ENCODE results near the gene SPECC1.

DNA sequence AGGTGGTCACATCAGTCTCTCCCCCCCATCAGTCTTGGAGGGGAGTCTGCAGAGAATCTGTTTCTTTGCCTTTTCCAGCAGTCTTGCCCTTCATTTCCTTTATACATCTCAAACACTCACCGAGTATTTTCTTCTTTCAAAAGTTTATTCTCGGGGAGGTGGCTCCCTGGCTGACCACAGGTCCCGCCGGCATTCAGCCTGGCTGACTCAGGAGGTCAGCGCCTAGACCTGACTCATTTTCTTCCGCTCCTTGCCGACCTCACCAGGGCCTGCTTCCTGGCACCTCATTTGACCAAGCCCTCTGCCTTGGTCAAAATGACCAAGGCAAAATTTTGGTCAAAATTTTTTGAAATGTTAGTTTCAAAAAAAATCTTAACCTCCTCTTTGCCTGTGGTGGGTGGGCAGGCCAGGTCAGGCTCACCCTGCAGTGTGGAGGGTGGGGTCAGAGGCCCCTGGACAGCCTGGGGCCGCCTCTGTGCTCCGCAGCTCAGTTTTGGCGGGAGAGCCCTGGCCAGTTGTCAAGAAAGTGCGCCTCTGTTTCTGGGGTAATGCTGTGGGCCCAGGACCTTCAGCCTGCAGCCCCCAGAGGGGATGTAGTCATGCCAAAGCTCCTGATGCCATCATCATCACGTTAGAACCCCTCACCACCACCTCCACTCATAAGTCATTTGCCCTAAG, 165.6 kb downstream of the SPECC1 start:
- TF ChIP-seq, protein P1, sequence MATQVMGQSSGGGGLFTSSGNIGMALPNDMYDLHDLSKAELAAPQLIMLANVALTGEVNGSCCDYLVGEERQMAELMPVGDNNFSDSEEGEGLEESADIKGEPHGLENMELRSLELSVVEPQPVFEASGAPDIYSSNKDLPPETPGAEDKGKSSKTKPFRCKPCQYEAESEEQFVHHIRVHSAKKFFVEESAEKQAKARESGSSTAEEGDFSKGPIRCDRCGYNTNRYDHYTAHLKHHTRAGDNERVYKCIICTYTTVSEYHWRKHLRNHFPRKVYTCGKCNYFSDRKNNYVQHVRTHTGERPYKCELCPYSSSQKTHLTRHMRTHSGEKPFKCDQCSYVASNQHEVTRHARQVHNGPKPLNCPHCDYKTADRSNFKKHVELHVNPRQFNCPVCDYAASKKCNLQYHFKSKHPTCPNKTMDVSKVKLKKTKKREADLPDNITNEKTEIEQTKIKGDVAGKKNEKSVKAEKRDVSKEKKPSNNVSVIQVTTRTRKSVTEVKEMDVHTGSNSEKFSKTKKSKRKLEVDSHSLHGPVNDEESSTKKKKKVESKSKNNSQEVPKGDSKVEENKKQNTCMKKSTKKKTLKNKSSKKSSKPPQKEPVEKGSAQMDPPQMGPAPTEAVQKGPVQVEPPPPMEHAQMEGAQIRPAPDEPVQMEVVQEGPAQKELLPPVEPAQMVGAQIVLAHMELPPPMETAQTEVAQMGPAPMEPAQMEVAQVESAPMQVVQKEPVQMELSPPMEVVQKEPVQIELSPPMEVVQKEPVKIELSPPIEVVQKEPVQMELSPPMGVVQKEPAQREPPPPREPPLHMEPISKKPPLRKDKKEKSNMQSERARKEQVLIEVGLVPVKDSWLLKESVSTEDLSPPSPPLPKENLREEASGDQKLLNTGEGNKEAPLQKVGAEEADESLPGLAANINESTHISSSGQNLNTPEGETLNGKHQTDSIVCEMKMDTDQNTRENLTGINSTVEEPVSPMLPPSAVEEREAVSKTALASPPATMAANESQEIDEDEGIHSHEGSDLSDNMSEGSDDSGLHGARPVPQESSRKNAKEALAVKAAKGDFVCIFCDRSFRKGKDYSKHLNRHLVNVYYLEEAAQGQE (IDR thresholded peaks at IDR 0.05; ENCODE audit: low read depth) = no peak
- TF ChIP-seq FOSL1 (IDR thresholded peaks at IDR 0.05; ENCODE audit: low read depth) (peak; percentile 38; the same call in 1 of the 2 replicates), YY1 (IDR thresholded peaks at IDR 0.05; ENCODE audit: extremely low read depth, insufficient replicate concordance, low read depth, low read length) (no peak), EZH2phosphoT487 (IDR thresholded peaks at IDR 0.05; ENCODE audit: borderline replicate concordance) (no peak)
- TF ChIP-seq, protein P2, sequence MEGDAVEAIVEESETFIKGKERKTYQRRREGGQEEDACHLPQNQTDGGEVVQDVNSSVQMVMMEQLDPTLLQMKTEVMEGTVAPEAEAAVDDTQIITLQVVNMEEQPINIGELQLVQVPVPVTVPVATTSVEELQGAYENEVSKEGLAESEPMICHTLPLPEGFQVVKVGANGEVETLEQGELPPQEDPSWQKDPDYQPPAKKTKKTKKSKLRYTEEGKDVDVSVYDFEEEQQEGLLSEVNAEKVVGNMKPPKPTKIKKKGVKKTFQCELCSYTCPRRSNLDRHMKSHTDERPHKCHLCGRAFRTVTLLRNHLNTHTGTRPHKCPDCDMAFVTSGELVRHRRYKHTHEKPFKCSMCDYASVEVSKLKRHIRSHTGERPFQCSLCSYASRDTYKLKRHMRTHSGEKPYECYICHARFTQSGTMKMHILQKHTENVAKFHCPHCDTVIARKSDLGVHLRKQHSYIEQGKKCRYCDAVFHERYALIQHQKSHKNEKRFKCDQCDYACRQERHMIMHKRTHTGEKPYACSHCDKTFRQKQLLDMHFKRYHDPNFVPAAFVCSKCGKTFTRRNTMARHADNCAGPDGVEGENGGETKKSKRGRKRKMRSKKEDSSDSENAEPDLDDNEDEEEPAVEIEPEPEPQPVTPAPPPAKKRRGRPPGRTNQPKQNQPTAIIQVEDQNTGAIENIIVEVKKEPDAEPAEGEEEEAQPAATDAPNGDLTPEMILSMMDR (IDR thresholded peaks at IDR 0.05 in 2 of 3, conservative IDR thresholded peaks at IDR 0.05 in 1 of 3; ENCODE audit: borderline replicate concordance in 1 of 3, insufficient read depth in 1 of 3, low read depth in 2 of 3, low read length in 2 of 3) = no peak

Data from HCT116 (cell line).